Retinal pigment epithelial cell (primary cell): ENCODE measurements around the gene RERE.
"Not testable (repeated sequence)": the region's sequence is repeated elsewhere in the genome, so short reads cannot be mapped to it uniquely, and the experiment has no call there.

Experiments used
- DNase-seq: peaks from one replicate; pipeline ENCODE4 v3.0.0-alpha.2; 2010; ENCODE audit warnings: low read depth
- H3K4me3 ChIP-seq: 2 replicates; pipeline ENCODE4 v1.5.1; 2011; ENCODE audit warnings: mild to moderate bottlenecking, low read length, control low read depth, moderate library complexity
- TF ChIP-seq, protein P1 (sequence below): conservative IDR thresholded peaks from 2 replicates; pipeline ENCODE4 v1.5.1; 2011; ENCODE audit warnings: low read depth, low read length, control low read depth, inconsistent platforms

The RERE gene

DNA sequence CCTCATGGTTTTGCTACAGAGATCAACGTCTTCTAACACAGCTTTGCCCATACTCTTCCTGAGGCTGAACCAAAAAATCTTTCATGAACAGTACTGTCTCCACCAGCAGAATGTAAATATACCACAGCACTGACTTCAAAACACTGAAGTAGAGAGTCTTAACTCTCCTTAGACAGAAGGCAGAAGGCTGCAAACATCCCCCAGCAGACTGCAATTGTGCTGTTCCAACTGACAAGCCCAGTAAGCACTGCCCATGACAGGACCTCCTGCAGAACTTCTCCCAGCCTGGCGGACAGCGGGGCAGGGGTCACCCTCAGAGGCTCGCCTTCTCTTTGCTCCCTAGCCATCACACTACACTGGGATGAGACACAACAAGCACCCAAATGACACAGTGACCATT is 218.7 kb downstream of the RERE start:
- no peak for DNase-seq
- TF ChIP-seq, protein P1, sequence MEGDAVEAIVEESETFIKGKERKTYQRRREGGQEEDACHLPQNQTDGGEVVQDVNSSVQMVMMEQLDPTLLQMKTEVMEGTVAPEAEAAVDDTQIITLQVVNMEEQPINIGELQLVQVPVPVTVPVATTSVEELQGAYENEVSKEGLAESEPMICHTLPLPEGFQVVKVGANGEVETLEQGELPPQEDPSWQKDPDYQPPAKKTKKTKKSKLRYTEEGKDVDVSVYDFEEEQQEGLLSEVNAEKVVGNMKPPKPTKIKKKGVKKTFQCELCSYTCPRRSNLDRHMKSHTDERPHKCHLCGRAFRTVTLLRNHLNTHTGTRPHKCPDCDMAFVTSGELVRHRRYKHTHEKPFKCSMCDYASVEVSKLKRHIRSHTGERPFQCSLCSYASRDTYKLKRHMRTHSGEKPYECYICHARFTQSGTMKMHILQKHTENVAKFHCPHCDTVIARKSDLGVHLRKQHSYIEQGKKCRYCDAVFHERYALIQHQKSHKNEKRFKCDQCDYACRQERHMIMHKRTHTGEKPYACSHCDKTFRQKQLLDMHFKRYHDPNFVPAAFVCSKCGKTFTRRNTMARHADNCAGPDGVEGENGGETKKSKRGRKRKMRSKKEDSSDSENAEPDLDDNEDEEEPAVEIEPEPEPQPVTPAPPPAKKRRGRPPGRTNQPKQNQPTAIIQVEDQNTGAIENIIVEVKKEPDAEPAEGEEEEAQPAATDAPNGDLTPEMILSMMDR: no peak
- no peak overlapping the region for H3K4me3 ChIP-seq

DNA sequence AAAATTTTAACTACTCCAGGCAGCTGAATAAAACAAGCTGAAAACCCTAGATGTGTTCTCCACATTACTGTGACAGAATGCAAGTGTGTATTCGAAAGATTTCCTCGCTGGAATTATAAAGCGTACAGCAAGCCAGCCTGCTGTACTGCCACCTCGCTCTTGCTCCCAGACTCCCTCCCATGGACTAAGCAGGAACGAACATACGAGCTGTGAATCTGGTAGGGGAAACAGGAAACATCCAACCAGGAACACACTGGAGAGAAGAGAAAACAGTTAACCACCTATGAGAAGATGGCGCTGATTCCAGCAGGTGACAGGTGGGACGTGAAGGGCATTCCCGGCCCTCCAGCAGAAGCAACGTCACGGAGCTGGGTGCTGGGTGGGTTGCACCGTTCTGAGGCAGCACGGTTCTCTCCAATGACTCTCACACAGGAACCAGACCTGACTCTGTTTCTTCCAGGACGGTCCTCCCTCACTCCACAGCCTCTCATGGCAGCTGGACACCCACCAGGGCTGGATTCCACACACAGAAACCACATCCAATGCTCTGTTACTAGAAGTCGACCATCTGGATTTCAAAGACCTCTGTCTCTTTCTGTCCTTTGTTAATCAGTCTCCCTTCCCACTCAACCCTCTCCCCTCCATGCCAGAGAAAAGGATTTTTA is 219.2 kb downstream of the RERE start:
- TF ChIP-seq, protein P1: peak; percentile 61

DNA sequence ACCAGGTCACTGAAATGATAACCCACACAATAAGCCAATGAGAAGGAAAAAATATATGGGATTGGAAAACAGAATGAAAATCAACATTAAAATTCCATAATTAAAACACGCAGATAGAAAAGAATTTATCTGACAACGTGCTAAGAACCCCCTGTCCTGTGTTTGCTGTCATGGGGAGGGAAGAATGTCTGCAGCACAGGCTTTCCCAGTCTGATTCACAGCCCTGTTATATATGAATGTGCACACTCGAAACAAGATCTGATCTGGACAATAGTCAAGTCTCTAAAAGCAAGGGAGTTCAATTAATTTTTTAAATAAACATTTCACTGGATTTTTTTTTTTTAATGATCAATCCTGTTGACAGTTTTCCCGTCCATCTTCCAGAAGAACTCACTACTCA is 220.0 kb downstream of the RERE start:
- H3K4me3 ChIP-seq: no peak overlapping the region
- DNase-seq: no peak
- TF ChIP-seq, protein P1: no peak

More for the DNA sequence above, 219.2 kb downstream of the RERE start:
- DNase-seq: peak; percentile 33
- H3K4me3 ChIP-seq: no peak overlapping the region

DNA sequence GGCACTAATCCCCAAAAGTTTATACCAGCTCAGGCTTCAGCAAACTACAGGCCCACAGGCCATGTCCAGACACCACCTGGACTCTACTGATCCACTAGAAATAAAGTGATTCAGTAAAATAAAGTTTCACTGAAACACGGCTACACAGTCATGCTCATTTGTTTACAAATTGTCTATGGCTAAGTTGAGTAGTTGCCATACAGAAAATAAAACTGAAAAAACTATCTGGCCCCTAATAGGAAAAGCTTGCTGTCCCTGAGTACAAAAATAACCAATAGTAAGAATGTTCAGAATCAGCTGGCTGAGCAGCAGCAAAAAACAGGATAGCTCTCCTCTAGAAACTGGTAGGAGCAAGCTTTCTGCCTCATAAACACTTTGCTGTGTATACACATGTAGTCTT is 221.5 kb downstream of the RERE start:
- no peak overlapping the region for H3K4me3 ChIP-seq
- TF ChIP-seq, protein P1: no peak
- no peak for DNase-seq

DNA sequence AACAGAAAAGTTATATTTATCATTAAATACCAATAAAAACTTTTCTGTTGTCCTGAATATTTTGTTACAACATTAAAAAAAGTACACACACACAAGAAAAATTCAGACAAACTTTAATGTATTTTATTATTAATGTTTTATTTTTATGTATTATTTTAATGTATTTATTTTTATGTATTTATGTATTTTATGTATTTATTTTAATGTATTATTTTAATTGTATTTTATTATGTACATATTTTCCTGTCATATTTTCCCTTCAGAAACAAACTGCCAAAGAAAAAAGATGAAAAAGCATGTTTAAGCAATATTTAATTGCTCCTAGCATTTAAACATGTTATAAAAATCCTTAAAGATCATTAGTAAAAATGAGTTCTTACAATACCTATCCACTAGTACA is 222.1 kb downstream of the RERE start:
- TF ChIP-seq, protein P1: no peak
- DNase-seq: no peak
- no peak overlapping the region for H3K4me3 ChIP-seq

DNA sequence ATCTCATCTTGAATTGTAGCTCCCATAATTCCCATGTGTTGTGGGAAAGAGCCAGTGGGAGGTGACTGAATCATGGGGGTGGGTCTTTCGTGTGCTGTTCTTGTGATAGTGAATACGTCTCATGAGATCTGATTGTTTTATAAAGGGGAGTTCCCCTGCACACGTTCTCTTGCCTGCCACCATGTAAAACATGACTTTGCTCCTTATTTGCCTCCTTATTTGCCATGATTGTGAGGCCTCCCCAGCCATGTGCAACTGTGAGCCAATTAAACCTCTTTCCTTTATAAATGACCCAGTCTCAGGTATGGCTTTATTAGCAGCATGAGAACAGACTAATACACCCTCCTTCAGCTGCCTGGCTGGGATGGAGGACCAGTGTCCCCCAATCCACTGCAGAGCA is 224.1 kb downstream of the RERE start:
- DNase-seq, H3K4me3 ChIP-seq: not testable (repeated sequence)

DNA sequence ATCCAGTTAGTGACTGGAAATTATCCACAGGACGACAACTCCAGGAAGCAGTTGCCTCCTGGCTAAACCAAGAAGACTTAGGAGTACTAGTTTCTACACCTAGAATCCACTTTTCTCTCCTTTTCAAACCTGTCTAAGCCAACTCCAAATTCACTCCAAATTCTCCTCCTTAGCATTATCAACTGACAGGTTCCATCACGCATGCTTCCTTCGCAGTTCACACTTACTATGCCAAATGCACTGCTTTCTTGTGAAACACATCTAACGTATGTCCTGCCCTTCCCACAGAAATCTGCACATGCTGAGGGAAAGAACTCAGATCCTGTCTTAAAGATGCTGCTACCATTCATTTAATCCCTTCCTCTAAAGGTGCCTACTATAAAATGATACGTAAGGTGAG is 225.9 kb downstream of the RERE start:
- TF ChIP-seq, protein P1: no peak
- no peak overlapping the region for H3K4me3 ChIP-seq
- no peak for DNase-seq
